ENCODE data around the gene UFD1.

UFD1 gene

GRCh38 chr22:19495562-19496323 is 16.8 kb upstream of the UFD1 start:
- no peak for DNase-seq (ENCODE audit: low spot score)

GRCh38 chr22:19494676-19495173 is 15.7 kb upstream of the UFD1 start:
- DNase-seq (ENCODE audit: low spot score), result no peak

GRCh38 chr22:19494001-19494560 is 15.1 kb upstream of the UFD1 start:
- no peak for DNase-seq (ENCODE audit: low spot score)

GRCh38 chr22:19492504-19493174 is 13.6 kb upstream of the UFD1 start:
- DNase-seq (ENCODE audit: low spot score), result no peak

- no peak for DNase-seq (ENCODE audit: low spot score)
Measured at GRCh38 chr22:19490628-19491230, 11.7 kb upstream of the UFD1 start.

- no peak for DNase-seq (ENCODE audit: low spot score)
Measured at GRCh38 chr22:19488884-19489843, 10.2 kb upstream of the UFD1 start.

- no peak for DNase-seq (ENCODE audit: low spot score)
Measured at GRCh38 chr22:19488285-19488684, 9.3 kb upstream of the UFD1 start.

- DNase-seq (ENCODE audit: low spot score), result no peak
Measured at GRCh38 chr22:19483481-19484244, 4.7 kb upstream of the UFD1 start.

- DNase-seq (ENCODE audit: low spot score), result no peak
Measured at GRCh38 chr22:19482297-19482696, 3.3 kb upstream of the UFD1 start.

GRCh38 chr22:19480789-19481188 is 1.8 kb upstream of the UFD1 start:
- no peak for DNase-seq (ENCODE audit: low spot score)

GRCh38 chr22:19480173-19480568 is 1.2 kb upstream of the UFD1 start:
- no peak for DNase-seq (ENCODE audit: low spot score)

GRCh38 chr22:19479355-19480172 is 571 bp upstream of the UFD1 start, which contains the start of gene CDC45:
Gene CDC45, plus strand, starts transcription at chr22:19479920. Its CDS starts 49 bp downstream, at chr22:19479969.
- peak; percentile 98 for DNase-seq (ENCODE audit: low spot score)

- no peak for DNase-seq (ENCODE audit: low spot score)
Measured at GRCh38 chr22:19478045-19478900, 720 bp downstream of the UFD1 start.

- no peak for DNase-seq (ENCODE audit: low spot score)
Measured at GRCh38 chr22:19477321-19478044, 1.5 kb downstream of the UFD1 start.

GRCh38 chr22:19476023-19476422 is 3.0 kb downstream of the UFD1 start:
- DNase-seq (ENCODE audit: low spot score), result no peak

GRCh38 chr22:19473578-19473977 is 5.4 kb downstream of the UFD1 start:
- peak; percentile 21 for DNase-seq (ENCODE audit: low spot score)

GRCh38 chr22:19472233-19472632 is 6.8 kb downstream of the UFD1 start:
- no peak for DNase-seq (ENCODE audit: low spot score)

- DNase-seq (ENCODE audit: low spot score), result no peak
Measured at GRCh38 chr22:19471572-19471971, 7.4 kb downstream of the UFD1 start.

Measured in kidney tubule cell (primary cell).